ENCODE data around the gene TLR6.

DNA sequence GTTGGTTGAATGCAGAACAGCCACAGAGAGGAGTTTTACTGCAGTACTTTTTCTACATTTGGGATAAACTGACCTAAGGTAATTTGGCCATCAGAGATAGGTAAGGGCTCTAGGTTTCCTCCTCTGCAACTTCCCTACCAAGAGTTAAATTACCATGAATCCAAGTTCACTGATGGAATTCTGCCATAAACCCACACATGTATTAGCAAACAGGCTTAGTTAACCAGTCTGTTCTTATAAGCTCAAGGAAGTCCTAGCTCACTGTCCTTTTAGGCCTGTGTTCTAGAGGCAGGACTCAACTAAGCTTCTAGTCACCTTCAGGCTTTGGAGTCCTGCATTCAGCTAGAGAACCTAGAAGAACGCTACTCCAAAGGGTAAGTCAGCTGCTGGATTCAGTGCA is 15.0 kb upstream of the TLR6 start:
- TF ChIP-seq, protein P1, sequence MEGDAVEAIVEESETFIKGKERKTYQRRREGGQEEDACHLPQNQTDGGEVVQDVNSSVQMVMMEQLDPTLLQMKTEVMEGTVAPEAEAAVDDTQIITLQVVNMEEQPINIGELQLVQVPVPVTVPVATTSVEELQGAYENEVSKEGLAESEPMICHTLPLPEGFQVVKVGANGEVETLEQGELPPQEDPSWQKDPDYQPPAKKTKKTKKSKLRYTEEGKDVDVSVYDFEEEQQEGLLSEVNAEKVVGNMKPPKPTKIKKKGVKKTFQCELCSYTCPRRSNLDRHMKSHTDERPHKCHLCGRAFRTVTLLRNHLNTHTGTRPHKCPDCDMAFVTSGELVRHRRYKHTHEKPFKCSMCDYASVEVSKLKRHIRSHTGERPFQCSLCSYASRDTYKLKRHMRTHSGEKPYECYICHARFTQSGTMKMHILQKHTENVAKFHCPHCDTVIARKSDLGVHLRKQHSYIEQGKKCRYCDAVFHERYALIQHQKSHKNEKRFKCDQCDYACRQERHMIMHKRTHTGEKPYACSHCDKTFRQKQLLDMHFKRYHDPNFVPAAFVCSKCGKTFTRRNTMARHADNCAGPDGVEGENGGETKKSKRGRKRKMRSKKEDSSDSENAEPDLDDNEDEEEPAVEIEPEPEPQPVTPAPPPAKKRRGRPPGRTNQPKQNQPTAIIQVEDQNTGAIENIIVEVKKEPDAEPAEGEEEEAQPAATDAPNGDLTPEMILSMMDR (IDR thresholded peaks at IDR 0.05; ENCODE audit: low read depth, low read length): no peak
- no peak for TF ChIP-seq MYC (IDR thresholded peaks at IDR 0.05; ENCODE audit: low read depth, low read length)
- TF ChIP-seq, protein P2, sequence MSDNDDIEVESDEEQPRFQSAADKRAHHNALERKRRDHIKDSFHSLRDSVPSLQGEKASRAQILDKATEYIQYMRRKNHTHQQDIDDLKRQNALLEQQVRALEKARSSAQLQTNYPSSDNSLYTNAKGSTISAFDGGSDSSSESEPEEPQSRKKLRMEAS (IDR thresholded peaks at IDR 0.05; ENCODE audit: low read depth, low read length): no peak
